NCI-H128 (cell line): ENCODE results near the gene NARS2.
A peak's percentile ranks its signal among the peaks of the same experiment; 100 is the strongest.
"Not testable (repeated sequence)": the region's sequence is repeated elsewhere in the genome, so short reads cannot be mapped to it uniquely, and the experiment has no call there.

Experiments used
- DNase-seq: peaks from one replicate; lab custom pipeline; 2025; ENCODE audit not compliant: unreplicated experiment; lab: John Stamatoyannopoulos, UW

NARS2 gene

DNA sequence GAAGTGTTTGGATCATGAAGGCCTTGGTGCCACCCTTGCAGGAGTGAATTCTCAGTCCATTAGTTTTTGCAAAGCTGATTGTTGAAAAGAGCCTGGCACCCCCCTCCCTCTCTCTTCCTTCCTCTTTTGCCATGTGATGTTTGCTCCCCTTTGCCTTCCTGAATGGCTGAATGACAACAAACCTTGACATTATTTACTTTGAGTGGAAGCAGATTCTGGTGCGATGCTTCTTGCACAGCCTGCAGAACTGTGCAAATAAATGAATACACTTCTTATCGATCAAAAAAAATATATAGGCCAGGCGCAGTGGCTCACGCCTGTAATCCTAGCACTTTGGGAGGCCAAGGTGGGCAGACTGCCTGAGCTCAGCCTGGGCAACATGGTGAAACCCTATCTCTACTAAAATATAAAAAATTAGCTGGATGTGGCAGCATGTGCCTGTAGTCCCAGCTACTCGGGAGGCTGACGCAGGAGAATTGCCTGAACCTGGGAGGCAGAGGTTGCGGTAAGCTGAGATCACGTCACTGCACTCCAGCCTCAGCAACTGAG is 2.0 kb upstream of the NARS2 start:
- no peak for DNase-seq

DNA sequence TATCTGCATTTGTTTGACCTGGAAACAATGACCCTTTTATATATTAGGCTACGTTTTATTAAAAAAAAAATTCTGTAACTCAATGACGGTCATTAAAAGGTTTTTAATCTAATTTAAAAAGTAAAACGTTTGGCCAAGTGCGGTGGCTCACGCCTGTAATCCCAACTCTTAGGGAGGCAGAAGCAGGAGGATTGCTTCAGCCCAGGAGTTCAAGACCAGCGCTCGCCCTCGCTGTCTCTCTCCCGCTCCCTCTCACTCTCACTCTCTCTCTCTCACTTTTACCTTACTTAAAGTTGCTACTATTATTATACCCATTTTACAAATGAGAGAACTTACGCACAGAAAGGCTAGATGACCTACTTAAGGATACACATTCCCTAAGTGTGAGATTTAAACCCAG is 814 bp upstream of the NARS2 start:
- DNase-seq = no peak

DNA sequence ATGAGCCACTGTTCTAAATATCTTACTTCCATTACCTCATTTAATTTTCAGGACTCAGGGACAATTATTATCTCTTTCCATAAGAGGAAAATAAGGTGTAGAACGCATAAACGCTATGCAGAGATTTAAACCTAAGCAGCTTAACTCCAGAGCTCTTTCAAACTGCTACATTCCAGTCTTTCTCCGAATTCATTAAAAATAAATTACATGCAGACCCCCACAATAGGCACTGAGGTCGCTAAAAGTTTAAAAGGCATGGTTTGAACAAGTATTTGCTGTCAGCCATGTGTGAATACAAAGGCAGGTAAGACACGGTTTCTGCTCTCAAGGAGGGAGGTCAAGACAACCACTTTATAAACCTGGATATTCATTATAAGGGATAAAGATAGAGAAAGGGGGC is 983 bp downstream of the NARS2 start:
- DNase-seq = no peak

GRCh38 chr11:78573271-78573670 is 1.4 kb downstream of the NARS2 start:
- no peak for DNase-seq

- no peak for DNase-seq
These were observed 2.3 kb downstream of the NARS2 start for GRCh38 chr11:78572394-78572793.

DNA sequence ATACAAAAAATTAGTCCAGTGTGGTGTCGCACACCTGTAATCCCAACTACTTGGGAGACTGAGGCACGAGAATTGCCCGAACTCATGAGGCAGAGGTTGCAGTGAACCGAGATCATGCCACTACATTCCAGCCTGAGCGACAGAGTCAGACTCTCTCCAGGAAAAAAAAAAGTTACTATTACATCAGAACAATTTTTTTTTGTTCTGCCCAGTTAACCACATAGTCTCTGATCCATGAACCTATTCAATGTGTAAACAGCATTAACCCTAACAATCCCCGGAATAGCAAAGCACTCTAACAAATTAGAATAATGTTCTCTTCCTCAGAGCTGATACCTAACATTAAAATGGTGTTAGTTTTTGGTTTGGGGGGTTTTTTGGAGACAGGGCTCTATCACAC is 4.6 kb downstream of the NARS2 start:
- no peak for DNase-seq

DNA sequence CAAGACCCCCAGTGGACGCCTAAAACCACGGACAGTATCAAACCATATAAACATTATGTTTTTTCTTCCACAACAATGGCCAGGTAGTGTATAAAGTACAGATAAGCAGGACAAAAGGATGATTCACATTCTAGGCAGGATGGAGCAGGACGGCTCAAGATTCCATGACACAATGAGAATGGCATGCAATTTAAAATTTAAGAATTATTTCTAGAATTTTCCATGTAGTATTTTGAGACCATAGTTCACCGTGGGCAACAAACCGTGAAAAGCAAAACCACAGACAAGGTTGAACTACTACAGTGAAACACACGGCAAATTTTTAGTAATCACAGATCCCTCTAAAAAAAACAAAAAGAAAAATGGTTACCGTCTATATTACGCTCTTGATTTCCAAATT is 7.5 kb downstream of the NARS2 start:
- DNase-seq = no peak

DNA sequence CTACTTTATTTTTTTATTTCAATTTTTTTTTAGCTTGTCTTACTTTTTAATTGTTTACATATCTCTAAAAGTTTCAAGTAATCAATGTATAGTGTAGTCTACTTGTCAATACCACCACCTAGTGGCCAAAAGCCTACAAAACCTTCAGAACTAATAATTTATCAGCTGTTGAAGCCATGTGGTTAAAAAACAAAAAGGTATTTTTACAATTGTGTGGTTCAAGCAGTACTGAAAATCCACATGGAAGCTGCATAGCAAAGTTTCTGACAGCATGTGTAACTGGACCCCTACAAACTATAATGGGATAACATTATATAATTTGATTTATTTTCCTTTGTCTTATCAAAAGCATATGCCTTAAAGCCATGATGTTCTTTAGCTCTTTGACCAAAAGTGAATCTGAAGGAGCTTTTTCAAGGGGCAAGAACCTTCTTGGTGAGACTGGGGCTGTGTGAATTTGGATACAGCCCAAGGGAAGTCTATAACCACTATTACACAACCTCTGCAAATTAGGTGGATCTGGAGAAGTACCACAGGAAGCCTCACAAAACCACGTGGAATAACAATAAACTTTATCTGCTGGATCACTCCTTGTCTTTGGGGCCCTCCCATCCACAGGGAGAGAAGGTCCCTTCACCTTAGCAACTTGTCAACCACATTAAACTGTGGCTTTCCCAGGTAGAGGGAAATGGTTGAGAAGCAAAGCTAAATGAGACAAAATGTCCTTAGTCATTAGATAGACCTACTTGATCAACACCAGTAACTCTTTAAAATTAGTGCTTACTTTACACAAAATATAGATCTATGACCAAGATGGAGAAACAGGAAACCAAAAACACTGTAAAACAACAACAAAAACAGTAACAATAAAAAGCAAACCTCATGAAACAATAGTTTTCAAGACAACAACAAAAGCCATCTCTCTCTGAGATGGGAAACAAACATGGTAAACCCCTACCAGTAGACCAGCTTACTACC is 9.9 kb downstream of the NARS2 start:
- DNase-seq = peak; percentile 69

DNA sequence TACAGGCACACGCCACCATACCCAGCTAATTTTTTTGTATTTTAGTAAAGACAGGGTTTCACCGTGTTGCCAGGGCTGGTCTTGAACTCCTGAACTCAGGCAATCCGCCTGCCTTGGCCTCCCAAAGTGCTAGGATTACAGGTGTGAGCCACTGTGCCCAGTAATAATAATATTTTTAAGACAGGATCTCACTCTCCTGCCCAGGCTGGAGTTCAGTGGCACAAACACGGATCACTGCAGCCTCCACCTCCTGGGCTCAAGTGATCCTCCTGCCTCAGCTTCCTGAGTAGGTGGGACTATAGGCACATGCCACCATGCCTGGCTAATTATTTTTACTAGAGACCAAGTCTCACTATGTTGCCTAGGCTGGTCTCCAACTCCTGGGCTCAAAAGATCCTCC is 10.6 kb downstream of the NARS2 start:
- not testable (repeated sequence) for DNase-seq

GRCh38 chr11:78563090-78563489 is 11.6 kb downstream of the NARS2 start:
- not testable (repeated sequence) for DNase-seq

DNA sequence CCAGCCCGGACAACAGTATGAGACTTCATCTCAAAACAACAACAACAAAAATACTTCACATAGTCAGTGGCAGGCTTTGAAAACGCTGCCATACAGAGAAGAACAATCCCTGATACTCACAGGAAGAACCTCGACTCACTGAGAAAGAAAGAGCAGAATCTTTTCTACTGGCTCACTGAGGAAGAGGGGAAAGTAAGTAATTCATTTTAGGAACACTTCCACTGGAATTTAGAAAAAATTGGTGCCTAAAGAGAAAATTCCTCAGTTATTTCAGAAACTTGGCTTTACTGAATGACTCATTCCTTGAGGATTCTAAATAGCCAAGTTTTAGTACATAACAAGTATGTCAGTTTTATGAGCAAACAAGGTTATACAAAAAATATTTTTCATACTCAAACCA is 12.3 kb downstream of the NARS2 start:
- DNase-seq = no peak

- DNase-seq = no peak
These were observed 13.7 kb downstream of the NARS2 start for GRCh38 chr11:78560826-78561484.

- DNase-seq = no peak
These were observed 14.5 kb downstream of the NARS2 start for GRCh38 chr11:78560153-78560552.

GRCh38 chr11:78557236-78557635 is 17.4 kb downstream of the NARS2 start:
- DNase-seq = no peak

DNA sequence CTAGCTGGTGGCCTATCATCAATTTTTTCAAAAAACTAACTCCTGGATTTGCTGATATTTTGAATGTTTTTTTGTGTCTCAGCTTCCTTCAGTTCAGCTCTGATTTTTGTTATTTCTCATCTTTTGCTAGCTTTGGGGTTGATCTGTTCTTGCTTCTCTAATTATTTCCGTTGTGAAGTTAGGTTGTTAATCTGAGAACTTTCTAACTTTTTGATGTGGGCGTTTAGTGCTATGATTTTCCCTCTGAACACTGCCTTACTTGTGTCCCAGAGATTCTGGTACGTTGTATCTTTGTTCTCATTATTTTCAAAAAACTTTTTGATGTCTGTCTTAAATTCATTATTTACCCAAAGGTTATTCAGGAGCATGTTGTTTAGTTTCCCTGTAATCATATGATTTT is 19.1 kb downstream of the NARS2 start:
- DNase-seq = no peak

- no peak for DNase-seq
These were observed 21.8 kb downstream of the NARS2 start for GRCh38 chr11:78552881-78553280.

DNA sequence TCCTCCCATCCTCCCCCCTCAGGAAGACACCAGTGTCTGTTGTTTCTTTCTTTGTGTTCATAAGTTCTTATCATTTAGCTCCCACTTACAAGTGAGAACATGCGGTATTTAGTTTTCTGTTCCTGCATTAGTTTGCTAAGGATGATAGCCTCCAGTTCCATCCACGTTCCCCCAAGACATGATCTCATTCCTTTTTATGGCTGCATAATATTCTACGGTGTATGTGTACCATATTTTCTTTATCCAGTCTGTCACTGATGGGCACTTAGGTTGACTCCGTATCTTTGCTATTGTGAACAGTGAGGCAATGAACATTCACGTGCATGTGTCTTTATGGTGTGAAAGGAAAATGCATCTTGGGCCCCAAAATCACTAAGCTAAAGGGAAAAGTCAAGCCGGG is 22.5 kb downstream of the NARS2 start:
- not testable (repeated sequence) for DNase-seq

- no peak for DNase-seq
These were observed 23.6 kb downstream of the NARS2 start for GRCh38 chr11:78551066-78551465.

GRCh38 chr11:78549624-78550409 is 24.8 kb downstream of the NARS2 start:
- no peak for DNase-seq

DNA sequence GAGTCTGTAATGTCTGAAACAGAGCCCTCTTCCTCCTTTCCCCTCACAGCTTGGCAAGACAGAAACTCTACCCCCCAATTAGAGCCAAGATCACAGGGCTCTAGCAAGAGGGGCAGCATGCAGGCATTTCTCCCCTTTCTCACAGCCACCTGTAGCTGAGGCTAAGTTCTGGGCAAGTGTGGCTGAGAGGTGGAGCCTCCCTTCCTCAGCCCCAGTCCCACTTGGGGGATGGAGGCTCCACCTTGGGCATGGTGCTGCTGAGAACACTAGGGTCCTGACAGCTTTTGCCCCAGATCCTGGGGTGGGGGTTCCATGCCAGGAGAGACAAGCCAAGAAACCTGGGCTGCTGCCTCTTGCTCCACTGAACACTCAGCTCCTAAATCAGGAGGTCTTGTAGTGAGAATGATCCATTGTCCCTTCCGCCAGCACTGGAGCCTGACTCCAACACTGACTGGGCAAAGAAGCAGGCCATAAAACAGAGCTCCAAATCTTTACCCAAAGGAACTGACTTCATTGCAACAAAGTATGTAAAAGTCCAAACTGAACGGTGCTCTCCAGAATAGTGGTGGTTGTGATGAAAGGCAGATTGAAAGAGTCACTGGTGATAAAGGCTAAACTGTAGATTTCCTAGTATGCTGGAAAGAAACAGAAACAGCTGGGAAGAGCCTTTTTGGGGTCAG is 25.6 kb downstream of the NARS2 start:
- DNase-seq = no peak
